Measurements from ENCODE around the gene COL4A1.

DNA sequence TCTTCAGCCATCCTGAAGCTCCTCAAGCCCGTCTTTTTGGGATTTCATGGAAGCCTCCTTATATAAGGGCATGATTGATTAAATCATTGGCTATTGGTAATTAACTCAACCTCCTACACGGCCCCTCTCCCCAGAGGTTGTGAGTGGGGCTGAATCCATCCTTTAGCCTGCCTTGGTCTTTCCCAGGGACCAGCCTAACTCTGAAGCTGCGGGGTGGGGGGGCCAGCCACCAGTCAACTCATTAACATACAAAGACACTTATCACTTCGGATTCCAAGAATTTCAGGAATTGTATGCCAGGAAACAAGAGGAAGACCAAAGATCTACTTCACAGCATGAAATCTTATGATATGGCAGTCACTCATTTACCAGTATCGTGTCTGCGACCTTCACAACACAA is 9.9 kb downstream of the COL4A1 start:
- TF ChIP-seq EZH2phosphoT487 (IDR thresholded peaks at IDR 0.05; ENCODE audit: borderline replicate concordance) = no peak
- TF ChIP-seq, protein P1, sequence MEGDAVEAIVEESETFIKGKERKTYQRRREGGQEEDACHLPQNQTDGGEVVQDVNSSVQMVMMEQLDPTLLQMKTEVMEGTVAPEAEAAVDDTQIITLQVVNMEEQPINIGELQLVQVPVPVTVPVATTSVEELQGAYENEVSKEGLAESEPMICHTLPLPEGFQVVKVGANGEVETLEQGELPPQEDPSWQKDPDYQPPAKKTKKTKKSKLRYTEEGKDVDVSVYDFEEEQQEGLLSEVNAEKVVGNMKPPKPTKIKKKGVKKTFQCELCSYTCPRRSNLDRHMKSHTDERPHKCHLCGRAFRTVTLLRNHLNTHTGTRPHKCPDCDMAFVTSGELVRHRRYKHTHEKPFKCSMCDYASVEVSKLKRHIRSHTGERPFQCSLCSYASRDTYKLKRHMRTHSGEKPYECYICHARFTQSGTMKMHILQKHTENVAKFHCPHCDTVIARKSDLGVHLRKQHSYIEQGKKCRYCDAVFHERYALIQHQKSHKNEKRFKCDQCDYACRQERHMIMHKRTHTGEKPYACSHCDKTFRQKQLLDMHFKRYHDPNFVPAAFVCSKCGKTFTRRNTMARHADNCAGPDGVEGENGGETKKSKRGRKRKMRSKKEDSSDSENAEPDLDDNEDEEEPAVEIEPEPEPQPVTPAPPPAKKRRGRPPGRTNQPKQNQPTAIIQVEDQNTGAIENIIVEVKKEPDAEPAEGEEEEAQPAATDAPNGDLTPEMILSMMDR (conservative IDR thresholded peaks at IDR 0.05; ENCODE audit: low read length) = no peak

Data from Loucy (cell line).